ENCODE results near the gene GRIK3. TPM values are rescaled to one million over a fixed set of nuclear protein-coding genes. Genes with fewer than 3 reads are reported as not detected.

GRIK3 gene
- total RNA-seq, 1 donor from 2014 or later: 30.2 TPM

DNA sequence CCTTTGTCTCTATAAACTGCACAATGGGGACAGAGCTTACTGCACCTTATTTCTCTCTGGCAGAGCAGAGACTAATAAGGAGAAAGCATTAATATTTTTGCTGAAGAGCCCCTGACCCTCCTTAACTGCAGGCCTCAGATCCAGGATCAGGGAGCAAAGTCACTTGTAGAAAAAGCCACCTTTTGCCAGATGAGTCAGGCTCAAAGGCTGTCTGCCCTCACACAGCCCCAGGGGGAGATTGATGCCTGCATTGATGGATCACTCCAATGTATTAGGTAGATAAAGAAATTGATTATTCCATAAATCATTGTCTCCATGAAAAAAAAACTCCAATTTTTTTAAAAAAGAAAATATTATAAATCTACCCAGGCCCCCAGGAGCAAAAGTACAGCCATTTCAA lies 15.8 kb downstream of the GRIK3 start:
- FAIRE-seq (no peak), DNase-seq (ENCODE audit: low spot score in 2 of 2) (no peak)

GRCh38 chr1:37017720-37018119 lies 16.6 kb downstream of the GRIK3 start:
- no peak for DNase-seq (ENCODE audit: low spot score in 2 of 2)
- FAIRE-seq: no peak

GRCh38 chr1:37016121-37016520 lies 18.2 kb downstream of the GRIK3 start:
- DNase-seq (ENCODE audit: low spot score in 2 of 2) (no peak), FAIRE-seq (no peak)

GRCh38 chr1:37015713-37016112 lies 18.6 kb downstream of the GRIK3 start:
- no peak for DNase-seq (ENCODE audit: low spot score in 2 of 2)
- FAIRE-seq: no peak

DNA sequence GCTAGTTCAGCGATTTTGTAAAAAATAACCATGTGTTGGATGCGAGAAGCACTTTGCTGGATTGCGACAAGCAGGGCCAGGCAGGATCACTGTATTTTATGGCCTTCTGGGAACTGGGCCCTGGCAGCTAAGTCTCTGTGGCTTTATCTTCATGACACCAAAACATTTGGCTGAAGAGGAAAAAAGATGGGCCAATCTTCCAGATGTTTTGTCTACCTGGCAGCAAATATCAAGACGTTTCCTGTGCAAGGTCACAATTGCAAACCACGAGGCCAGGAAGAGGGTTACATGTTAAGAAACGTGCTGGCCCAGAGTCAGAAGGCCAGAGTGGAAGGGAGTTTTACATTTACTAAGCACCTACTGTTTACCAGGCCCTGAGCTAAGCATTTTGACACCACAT lies 22.1 kb downstream of the GRIK3 start:
- FAIRE-seq: no peak
- DNase-seq (ENCODE audit: low spot score in 2 of 2): no peak

- DNase-seq (ENCODE audit: low spot score in 2 of 2) (no peak), FAIRE-seq (no peak)
These were observed 24.3 kb downstream of the GRIK3 start for GRCh38 chr1:37010011-37010410.

GRCh38 chr1:37009521-37009920 lies 24.8 kb downstream of the GRIK3 start:
- FAIRE-seq: no peak
- no peak for DNase-seq (ENCODE audit: low spot score in 2 of 2)

DNA sequence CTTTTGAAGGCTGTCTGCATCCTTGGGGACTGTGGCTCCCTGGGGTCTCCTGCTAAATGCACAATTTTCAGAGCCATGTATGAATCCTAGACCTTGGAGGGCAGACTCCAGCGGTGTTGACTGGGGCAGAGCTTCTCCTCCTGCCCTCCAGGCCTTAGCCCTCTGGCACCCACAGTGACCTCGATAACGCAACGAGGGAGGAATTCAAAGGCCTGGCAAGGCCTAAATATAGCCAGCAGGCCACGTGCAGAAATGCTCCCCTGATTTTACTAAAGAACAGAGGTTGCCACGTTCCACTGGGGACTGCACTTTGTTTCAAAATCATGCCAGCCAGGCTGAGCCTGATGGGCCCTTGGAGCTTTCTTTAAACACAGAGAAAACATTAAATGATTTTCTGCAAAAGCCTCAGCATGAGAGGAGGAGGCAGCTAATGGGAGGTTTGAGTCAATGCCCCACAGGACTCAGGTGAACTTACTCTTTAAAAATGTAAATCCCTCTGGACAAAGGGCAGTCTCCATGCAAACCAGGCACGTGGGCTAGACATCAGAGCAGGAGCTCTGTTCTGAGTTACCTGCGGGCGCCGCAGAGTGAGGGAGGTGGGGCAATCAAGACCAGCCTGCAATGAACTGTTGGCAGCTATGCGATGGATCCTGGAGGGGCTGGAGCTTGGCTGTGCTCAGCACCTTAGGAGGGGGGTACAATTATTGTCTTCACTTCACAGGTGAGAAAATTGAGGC lies 28.0 kb downstream of the GRIK3 start:
- DNase-seq (ENCODE audit: low spot score in 2 of 2): no peak
- no peak for FAIRE-seq

DNA sequence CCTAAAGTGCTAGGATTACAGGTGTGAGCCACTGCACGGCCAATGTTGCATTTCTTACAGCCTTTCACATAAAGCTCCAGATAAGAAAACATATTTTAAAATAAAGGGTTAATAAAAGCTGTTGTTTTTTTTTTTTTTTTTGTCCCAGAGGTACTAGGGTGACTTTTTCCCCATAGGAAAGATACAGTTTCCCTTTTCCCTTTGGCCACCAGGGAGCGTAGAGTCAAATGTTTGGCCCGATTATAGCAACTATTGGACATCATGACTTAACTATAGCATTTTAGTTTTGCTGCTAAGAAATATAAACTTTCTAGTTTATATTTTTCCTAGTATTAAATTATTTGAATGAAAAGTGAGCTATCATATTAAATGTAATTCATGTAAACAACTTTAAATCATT lies 31.4 kb downstream of the GRIK3 start:
- FAIRE-seq (no peak), DNase-seq (ENCODE audit: low spot score in 2 of 2) (no peak)

DNA sequence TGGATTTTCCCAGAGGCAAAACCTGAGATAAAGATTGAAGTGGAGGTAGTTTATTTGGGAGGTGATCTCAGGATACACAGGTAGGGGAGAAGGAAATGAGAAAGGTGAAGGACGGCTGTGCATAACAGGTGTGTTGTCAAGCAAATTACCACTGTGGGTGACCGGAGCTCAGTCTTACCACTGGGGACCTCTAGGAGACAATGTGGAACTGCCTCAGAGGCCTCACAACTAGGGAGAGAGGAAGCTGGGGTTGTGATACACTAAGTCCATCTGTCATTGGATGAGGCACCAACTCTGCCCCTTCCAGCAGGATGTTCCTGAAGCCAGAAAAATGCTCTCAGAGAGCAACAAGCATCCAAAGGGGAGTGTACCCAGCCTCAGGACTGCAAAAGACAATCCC lies 32.6 kb downstream of the GRIK3 start:
- no peak for DNase-seq (ENCODE audit: low spot score in 2 of 2)
- no peak for FAIRE-seq

- DNase-seq (ENCODE audit: low spot score in 2 of 2) (no peak), FAIRE-seq (no peak)
These were observed 38.2 kb downstream of the GRIK3 start for GRCh38 chr1:36996106-36996505.

- DNase-seq (ENCODE audit: low spot score in 2 of 2): no peak
- FAIRE-seq: no peak
These were observed 39.4 kb downstream of the GRIK3 start for GRCh38 chr1:36994868-36995267.

GRCh38 chr1:36994294-36994693 lies 40.0 kb downstream of the GRIK3 start:
- DNase-seq (ENCODE audit: low spot score in 2 of 2): no peak
- no peak for FAIRE-seq

DNA sequence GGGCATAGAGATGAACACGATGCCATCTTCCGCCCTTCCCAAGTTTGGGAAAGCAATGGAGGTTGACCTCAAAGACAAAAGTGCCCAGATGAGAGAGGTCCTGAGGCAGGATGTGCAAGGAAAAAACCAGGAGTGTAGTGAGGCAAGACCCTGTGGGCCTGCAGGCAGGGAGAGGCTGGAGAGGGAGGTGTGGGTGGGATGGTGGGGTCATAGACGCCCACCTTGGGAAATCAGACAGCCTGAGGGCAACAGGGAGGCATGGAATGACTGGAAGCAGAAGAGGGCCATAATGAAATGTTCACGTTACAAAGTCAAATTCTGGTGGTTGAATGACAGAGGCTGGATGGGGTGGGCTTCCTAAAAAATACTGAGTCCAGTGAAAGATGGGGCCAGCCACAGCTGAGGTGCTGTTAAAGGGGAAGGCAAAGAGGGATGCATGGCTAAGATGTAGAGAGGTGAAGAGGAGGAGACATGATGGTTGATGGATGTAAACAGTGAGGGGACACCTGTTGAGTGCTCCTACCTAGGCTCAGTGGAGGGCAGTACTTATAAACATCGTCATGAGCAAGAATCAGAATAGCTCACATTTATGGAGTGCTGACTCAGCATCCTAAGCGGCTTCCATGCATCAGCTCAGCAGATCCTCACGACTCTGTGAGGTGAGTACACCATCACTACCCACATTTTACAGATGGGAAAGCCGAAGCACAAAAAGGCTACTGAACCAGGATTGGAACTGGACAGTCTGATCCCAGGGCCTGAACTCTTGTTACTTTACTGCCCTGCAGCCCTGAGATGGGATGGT lies 42.0 kb downstream of the GRIK3 start:
- DNase-seq (ENCODE audit: low spot score in 2 of 2) (no peak), FAIRE-seq (no peak)

DNA sequence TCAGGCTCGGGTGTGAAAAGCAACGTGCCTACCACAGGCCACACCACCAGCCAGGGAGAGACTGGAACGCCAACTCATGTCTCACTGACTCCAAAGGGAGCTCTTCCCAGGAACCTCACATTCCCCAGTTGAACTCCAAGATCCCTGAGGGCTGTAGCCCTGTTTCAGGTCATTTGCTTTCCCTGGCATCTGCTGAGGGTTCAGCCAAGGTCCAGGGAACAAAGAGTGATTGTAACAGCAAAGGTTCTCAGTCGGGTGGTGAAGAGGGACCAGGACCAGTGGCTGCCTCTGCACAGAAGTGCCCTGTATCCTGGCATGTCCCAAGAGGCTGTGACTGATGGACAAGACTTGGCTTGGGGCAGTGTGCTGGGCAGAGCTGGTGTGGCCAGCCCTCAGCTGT lies 42.8 kb downstream of the GRIK3 start:
- FAIRE-seq (no peak), DNase-seq (ENCODE audit: low spot score in 2 of 2) (no peak)

GRCh38 chr1:36990928-36991327 lies 43.4 kb downstream of the GRIK3 start:
- FAIRE-seq (no peak), DNase-seq (ENCODE audit: low spot score in 2 of 2) (no peak)

DNA sequence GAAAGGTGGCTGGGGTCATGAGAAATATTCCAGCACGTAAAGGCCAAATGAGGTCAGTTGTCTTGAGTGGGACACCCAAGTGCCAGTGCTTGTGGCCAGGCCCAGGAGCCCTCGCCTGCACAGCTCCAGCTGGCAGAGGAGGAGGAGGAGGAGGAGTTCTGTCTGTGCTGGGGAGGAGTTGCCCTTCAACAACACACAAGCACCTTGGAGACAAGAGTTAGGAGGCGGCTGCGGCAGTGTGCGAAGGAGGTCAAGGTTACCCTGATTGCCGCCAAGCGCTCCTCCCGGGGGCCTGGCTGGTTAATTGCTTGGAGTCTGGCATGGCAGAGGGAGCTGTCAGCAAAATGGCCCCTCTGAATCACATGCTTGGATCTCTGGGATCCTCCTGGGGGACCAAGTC lies 45.1 kb downstream of the GRIK3 start:
- no peak for DNase-seq (ENCODE audit: low spot score in 2 of 2)
- no peak for FAIRE-seq

DNA sequence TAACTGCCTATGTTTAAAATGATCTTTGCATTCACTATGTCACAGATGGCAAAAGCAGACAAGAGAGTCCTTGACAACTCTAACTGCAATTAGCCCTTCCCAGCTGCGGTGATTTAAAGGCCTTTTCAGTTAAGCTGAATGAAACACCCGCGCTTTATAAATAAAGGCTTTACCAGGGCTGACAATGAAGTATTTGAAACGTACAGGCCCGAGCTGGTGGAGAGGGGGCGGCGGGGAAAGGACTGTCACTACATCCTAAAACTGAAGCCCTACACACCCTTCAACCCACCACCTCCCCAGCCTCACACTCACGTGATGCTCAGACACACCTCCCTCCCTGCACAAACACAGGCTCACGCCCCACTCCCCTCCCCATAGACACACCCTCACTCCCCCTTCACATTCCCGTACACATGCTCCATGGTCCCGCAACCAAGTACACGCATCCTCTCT lies 45.5 kb downstream of the GRIK3 start:
- FAIRE-seq (no peak), DNase-seq (ENCODE audit: low spot score in 2 of 2) (peak in 1 of 2 donors; percentile 12)

GRCh38 chr1:36988321-36988720 lies 46.0 kb downstream of the GRIK3 start:
- peak in 1 of 2 donors; percentile 37 for DNase-seq (ENCODE audit: low spot score in 2 of 2)
- no peak for FAIRE-seq

- DNase-seq (ENCODE audit: low spot score in 2 of 2) (no peak), FAIRE-seq (no peak)
These were observed 47.0 kb downstream of the GRIK3 start for GRCh38 chr1:36987276-36987675.

DNA sequence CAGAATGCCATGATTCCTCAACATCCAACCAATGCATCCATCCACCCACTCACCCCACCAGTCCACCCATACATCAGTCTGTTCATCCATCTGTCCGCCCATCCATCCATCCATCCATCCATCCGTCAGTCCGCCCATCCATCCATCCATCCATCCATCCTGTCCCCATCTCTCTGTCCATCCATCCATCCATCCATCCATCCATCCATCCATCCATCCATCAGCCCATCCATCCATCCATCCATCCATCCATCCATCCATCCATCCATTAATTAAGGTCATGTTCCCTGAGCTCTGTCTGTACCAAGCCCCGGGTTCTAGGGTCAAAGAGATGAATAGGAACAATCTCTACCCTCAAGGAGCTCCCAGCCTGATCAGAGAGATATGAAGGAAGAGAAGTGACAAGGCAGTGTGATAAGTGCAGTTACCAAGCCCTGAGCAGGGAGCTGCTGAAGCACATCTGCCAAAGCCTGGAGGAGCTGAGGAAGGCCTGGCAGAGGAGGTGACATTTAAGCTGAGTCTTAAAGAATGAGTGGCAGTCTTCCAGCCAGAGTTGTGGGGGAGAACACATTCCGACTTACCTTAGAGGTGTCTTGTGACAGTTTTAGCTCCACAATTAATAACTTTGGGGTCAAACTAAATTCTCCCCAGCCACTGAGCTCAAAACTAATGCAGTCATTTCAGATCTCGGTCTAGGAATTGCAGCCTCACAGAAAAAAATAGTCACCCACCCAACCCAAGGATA lies 47.9 kb downstream of the GRIK3 start:
- FAIRE-seq (no peak), DNase-seq (ENCODE audit: low spot score in 2 of 2) (no peak)
